HCT116 (cell line): ENCODE measurements around the gene ZIC4. TPM values are rescaled to one million over a fixed set of nuclear protein-coding genes. Genes with fewer than 3 reads are reported as not detected.

ENCODE experiments used
- ATAC-seq: fragments of 200-7000 bp; cut with Tn5 transposase; 2 replicates; pipeline ENCODE4 v1.9.1; 2020; ENCODE audit warnings: mild to moderate bottlenecking, moderate library complexity
- BruUV-seq: library from RNA; stranded (reverse); fragments of 400-500 nt; replicated peaks from 2 replicates; lab custom pipeline; 2021; lab: Mats Ljungman, UMichigan
- CTCF ChIA-PET: fragments of 300-600 bp; sonication (Branson Sonifier 250); formaldehyde crosslinking; loops from one replicate; lab custom pipeline; 2021; ENCODE audit warnings: antibody characterized with exemption; lab: Charles Lee
- POLR2A ChIA-PET: fragments of 300-600, 350-600 bp; sonication (Branson Sonifier 250); formaldehyde crosslinking; loops from one replicate; lab custom pipeline; 2021; ENCODE audit warnings: antibody characterized with exemption; lab: Charles Lee
- RAD21 ChIA-PET, 2 experiments: fragments of 300-600 bp; sonication (Branson Sonifier 250); formaldehyde crosslinking; loops; one replicate each; lab custom pipeline; 2023; ENCODE audit warnings: low total read pairs in 2 of 2; ENCODE audit not compliant: uncharacterized antibody in 2 of 2, unreplicated experiment in 2 of 2, low non-redundant PET in 1 of 2; lab: Charles Lee
- DNase-seq: peaks from one replicate; pipeline ENCODE4 v3.0.0-alpha.2; 2010; ENCODE audit warnings: low read depth, low spot score
- H2AFZ ChIP-seq: fragments of 200-600 bp; shearing (Covaris generic), sonication (generic); 2 replicates; pipeline ENCODE4 v1.6.1; 2017; ENCODE audit warnings: low read depth, mixed run types, mixed read lengths, antibody characterized with exemption, low read length; ENCODE audit not compliant: poor library complexity, severe bottlenecking
- H3K27ac ChIP-seq: 2 replicates; pipeline ENCODE4 v1.5.1; 2012; ENCODE audit warnings: low read depth, low read length
- H3K27me3 ChIP-seq: fragments of 200-600 bp; sonication (generic); 2 replicates; pipeline ENCODE4 v1.6.1; 2016; ENCODE audit warnings: mixed run types, low read length, mixed read lengths; ENCODE audit not compliant: insufficient read depth
- H3K36me3 ChIP-seq, 2 experiments: fragments of 200-500 bp in 1 of 2; fragments of 200-600 bp in 1 of 2; sonication (Bioruptor generic) in 1 of 2; sonication (generic) in 1 of 2; 2 replicates each; pipeline versions ENCODE4 v1.5.1 to v1.6.1; 2014 to 2016; ENCODE audit warnings: low read length in 2 of 2, inconsistent platforms in 1 of 2, mixed read lengths in 1 of 2, mixed run types in 1 of 2; ENCODE audit not compliant: insufficient read depth in 2 of 2, control insufficient read depth in 1 of 2
- H3K4me1 ChIP-seq, 2 experiments: fragments of 200-600 bp in 1 of 2; sonication (generic) in 1 of 2; 2 replicates each; pipeline versions ENCODE4 v1.5.1 to v1.6.1; 2012 to 2017; ENCODE audit warnings: low read length in 2 of 2, inconsistent platforms in 1 of 2, mild to moderate bottlenecking in 1 of 2, mixed read lengths in 1 of 2, mixed run types in 1 of 2, moderate library complexity in 1 of 2; ENCODE audit not compliant: insufficient read depth in 2 of 2, control insufficient read depth in 1 of 2
- H3K4me2 ChIP-seq: fragments of 200-600 bp; sonication (generic); 2 replicates; pipeline ENCODE4 v1.6.1; 2017; ENCODE audit warnings: mixed run types, low read length, mixed read lengths
- H3K4me3 ChIP-seq, 2 experiments: fragments of 200-600 bp in 1 of 2; sonication (generic) in 1 of 2; replicated peaks in 1 of 2; 2 replicates each; pipeline ENCODE4 v1.5.1; 2011 to 2016; ENCODE audit warnings: low read length in 2 of 2, control low read depth in 1 of 2, low read depth in 1 of 2, mild to moderate bottlenecking in 1 of 2, mixed read lengths in 1 of 2, mixed run types in 1 of 2
- H3K79me2 ChIP-seq: fragments of 200-600 bp; sonication (generic); 2 replicates; pipeline ENCODE4 v1.6.1; 2017; ENCODE audit warnings: mild to moderate bottlenecking, mixed run types, low read length, moderate library complexity, mixed read lengths; ENCODE audit not compliant: insufficient read depth
- H3K9ac ChIP-seq: fragments of 200-600 bp; sonication (generic); 2 replicates; pipeline ENCODE4 v1.6.1; 2016; ENCODE audit warnings: low read length, mixed read lengths
- H3K9me2 ChIP-seq: fragments of 200-600 bp; sonication (generic), shearing (Covaris generic); 2 replicates; pipeline ENCODE4 v1.6.1; 2017; ENCODE audit warnings: mixed run types, mild to moderate bottlenecking, moderate library complexity; ENCODE audit not compliant: insufficient read depth
- H3K9me3 ChIP-seq, 2 experiments: fragments of 200-500 bp in 1 of 2; fragments of 200-600 bp in 1 of 2; sonication (Bioruptor generic) in 1 of 2; sonication (generic) in 1 of 2; 2 replicates each; pipeline ENCODE4 v1.6.1; 2014 to 2017; ENCODE audit warnings: low read length in 2 of 2, mixed read lengths in 2 of 2, inconsistent platforms in 1 of 2, low read depth in 1 of 2, mild to moderate bottlenecking in 1 of 2, mixed run types in 1 of 2, moderate library complexity in 1 of 2; ENCODE audit not compliant: control insufficient read depth in 1 of 2, insufficient read depth in 1 of 2
- H4K20me1 ChIP-seq: fragments of 200-600 bp; sonication (generic), shearing (Covaris generic); 2 replicates; pipeline ENCODE4 v1.6.1; 2017; ENCODE audit warnings: mixed run types, mild to moderate bottlenecking, moderate library complexity; ENCODE audit not compliant: insufficient read depth
- CEBPB ChIP-seq: IDR thresholded peaks from 2 replicates; pipeline ENCODE4 v1.6.1; 2012; ENCODE audit warnings: low read depth
- EZH2phosphoT487 ChIP-seq: fragments of 200-600 bp; IDR thresholded peaks from 2 replicates; pipeline ENCODE4 v1.6.1; 2018; ENCODE audit warnings: antibody characterized with exemption, borderline replicate concordance
- POLR2AphosphoS5 ChIP-seq: IDR thresholded peaks from 2 replicates; pipeline ENCODE4 v1.6.1; 2011; ENCODE audit warnings: mild to moderate bottlenecking, low read depth, low read length, moderate library complexity
- SIN3A ChIP-seq: IDR thresholded peaks from 2 replicates; pipeline ENCODE4 v1.6.1; 2012; ENCODE audit warnings: low read depth
- YY1 ChIP-seq: IDR thresholded peaks from 2 replicates; pipeline ENCODE4 v1.6.1; 2011; ENCODE audit warnings: low read length, low read depth, moderate library complexity, mild to moderate bottlenecking; ENCODE audit not compliant: insufficient replicate concordance; ENCODE audit errors: extremely low read depth
- intact Hi-C: fragments of 100-400 bp; cut with micrococcal nuclease; formaldehyde crosslinking; loops from 2 replicates; pipeline ENCODE4 v1.10.0; 2022
- total RNA-seq: library from RNA; stranded (reverse); gene quantifications from one replicate; pipeline ENCODE4 v1.2.1, GENCODE V29; 2021; ENCODE audit not compliant: unreplicated experiment
- TF ChIP-seq, protein P1 (sequence below): IDR thresholded peaks from 2 replicates; pipeline ENCODE4 v1.6.1; 2012
- TF ChIP-seq, protein P2 (sequence below): IDR thresholded peaks from 2 replicates; pipeline ENCODE4 v1.6.1; 2011; ENCODE audit warnings: mild to moderate bottlenecking, low read length, moderate library complexity; ENCODE audit not compliant: insufficient replicate concordance; ENCODE audit errors: extremely low read depth

Gene ZIC4
- total RNA-seq, 1 experiment from 2014 or later = not detected

DNA sequence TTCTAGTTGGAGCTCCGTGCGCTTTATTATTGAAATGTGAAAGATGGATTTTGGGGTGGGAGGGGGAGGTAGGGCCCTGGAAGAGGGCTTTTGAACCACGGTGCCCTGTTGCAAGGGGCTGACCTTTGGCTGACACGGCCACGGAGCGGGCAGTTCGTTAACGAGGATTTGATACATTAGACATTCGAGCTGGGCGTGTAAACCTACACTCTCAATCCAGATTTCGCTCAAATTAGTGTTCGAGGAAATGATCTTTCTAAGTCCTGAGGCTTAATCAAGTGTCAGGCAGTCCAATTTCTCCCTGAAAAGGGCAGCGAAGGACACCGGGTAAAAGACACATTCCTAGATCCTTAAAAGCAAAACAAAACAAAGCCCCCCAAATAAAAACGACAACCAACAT lies 15.9 kb upstream of the ZIC4 start:
- ATAC-seq = no peak
- no TSS peak for BruUV-seq
- CTCF ChIA-PET = no interaction called here

DNA sequence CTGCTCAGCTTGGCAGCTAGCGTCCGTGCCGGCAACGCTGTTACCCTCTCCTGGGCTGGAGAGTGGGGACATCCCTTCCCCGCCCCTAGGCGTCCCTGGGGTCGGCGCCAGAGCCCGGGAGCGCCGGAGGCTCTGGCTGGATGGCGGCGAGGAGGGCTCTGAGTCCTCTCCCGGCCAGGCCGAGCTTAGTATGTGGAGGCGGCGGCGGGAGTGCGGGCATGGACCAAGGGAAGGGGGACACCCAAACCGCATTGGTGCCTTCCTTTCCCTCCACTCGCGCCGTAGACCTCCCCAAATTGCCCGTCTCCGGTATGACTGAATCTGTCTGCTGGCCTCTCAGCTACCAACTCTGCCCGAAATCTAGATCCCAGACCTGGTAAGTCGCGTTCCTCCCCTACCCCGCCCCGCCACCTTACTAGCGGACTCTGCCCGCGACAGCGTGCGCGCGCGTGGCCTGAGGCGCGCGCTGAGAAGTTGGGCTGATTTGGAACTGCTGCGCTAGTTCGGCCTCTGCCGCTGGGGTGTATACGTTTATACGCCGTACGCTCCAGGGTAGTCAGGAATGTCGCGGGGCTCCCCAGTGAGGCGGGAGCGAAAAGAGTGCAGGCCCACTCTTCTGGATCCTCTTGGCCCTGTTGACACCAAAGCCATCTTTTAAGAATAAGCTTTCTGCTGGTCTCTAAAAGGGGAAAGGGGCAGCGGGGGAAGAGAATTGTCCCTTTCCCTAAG lies 15.0 kb upstream of the ZIC4 start:
- Histone ChIP-seq H3K4me1 (no peaks in the 10 kb centered on the region), H3K9me3 (no peaks in the 10 kb centered on the region), H2AFZ (no peak overlapping the region), H3K4me3 (no peak overlapping the region), H4K20me1 (no peaks in the 10 kb centered on the region), H3K9me2 (no peaks in the 10 kb centered on the region), H3K79me2 (no peaks in the 10 kb centered on the region), H3K27me3 (no peaks in the 10 kb centered on the region), H3K36me3 (no peaks in the 10 kb centered on the region), H3K4me2 (no peak overlapping the region), H3K27ac (no peak overlapping the region), H3K9ac (no peak overlapping the region)
- BruUV-seq = no TSS peak
- DNase-seq = no peak
- CTCF ChIA-PET = no interaction called here
- no peak for TF ChIP-seq POLR2AphosphoS5
- no peak for TF ChIP-seq CEBPB
- TF ChIP-seq, protein P1, sequence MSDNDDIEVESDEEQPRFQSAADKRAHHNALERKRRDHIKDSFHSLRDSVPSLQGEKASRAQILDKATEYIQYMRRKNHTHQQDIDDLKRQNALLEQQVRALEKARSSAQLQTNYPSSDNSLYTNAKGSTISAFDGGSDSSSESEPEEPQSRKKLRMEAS = no peak
- no peak for TF ChIP-seq EZH2phosphoT487
- TF ChIP-seq YY1 = no peak
- TF ChIP-seq SIN3A = no peak
- no peak for ATAC-seq
- RAD21 ChIA-PET = interaction anchor here in 1 of 2 experiments (0.7 kb wide), 1 partner anchor 509 kb away, joined by 3 read pairs; no protein-coding TSS in a partner anchor
- POLR2A ChIA-PET = no interaction called here
- intact Hi-C loops = no loop called here

More for the DNA sequence above, 15.9 kb upstream of the ZIC4 start:
- RAD21 ChIA-PET = interaction anchor here in 1 of 2 experiments (0.7 kb wide), 1 partner anchor 508 kb away, joined by 3 read pairs; no protein-coding TSS in a partner anchor
- no peak overlapping the region for H3K4me2 ChIP-seq
- no peaks in the 10 kb centered on the region for H3K4me1 ChIP-seq
- no peak overlapping the region for H3K9ac ChIP-seq
- H3K4me3 ChIP-seq = no peak overlapping the region
- H3K27ac ChIP-seq = no peak overlapping the region
- H2AFZ ChIP-seq = no peak overlapping the region
- H3K9me2 ChIP-seq = no peaks in the 10 kb centered on the region
- H3K9me3 ChIP-seq = no peaks in the 10 kb centered on the region
- no peaks in the 10 kb centered on the region for H3K27me3 ChIP-seq
- H4K20me1 ChIP-seq = no peaks in the 10 kb centered on the region
- no peaks in the 10 kb centered on the region for H3K79me2 ChIP-seq
- DNase-seq = no peak
- intact Hi-C loops = no loop called here
- TF ChIP-seq, protein P2, sequence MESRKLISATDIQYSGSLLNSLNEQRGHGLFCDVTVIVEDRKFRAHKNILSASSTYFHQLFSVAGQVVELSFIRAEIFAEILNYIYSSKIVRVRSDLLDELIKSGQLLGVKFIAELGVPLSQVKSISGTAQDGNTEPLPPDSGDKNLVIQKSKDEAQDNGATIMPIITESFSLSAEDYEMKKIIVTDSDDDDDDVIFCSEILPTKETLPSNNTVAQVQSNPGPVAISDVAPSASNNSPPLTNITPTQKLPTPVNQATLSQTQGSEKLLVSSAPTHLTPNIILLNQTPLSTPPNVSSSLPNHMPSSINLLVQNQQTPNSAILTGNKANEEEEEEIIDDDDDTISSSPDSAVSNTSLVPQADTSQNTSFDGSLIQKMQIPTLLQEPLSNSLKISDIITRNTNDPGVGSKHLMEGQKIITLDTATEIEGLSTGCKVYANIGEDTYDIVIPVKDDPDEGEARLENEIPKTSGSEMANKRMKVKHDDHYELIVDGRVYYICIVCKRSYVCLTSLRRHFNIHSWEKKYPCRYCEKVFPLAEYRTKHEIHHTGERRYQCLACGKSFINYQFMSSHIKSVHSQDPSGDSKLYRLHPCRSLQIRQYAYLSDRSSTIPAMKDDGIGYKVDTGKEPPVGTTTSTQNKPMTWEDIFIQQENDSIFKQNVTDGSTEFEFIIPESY = no peak
- POLR2A ChIA-PET = no interaction called here
- no peaks in the 10 kb centered on the region for H3K36me3 ChIP-seq
